Mammary epithelial cell (primary cell): Measurements from ENCODE around the gene KREMEN2.

Source experiments
- CTCF ChIP-seq, 2 donors: IDR thresholded peaks in 1 of 2; conservative IDR thresholded peaks in 1 of 2; 2 replicates each; pipeline ENCODE4 v1.5.1; 2011 to 2012; ENCODE audit warnings: inconsistent platforms in 2 of 2, low read length in 2 of 2, mild to moderate bottlenecking in 2 of 2, control low read depth in 1 of 2, low read depth in 1 of 2; ENCODE audit not compliant: insufficient read depth in 1 of 2; ENCODE audit errors: extremely low read depth in 1 of 2
- EZH2 ChIP-seq: IDR thresholded peaks from 2 replicates; pipeline ENCODE4 v1.6.1; 2012; ENCODE audit warnings: low read length, inconsistent platforms, borderline replicate concordance

- TF ChIP-seq CTCF (conservative IDR thresholded peaks at IDR 0.05 in 1 of 2, IDR thresholded peaks at IDR 0.05 in 1 of 2; ENCODE audit: extremely low read depth in 1 of 2, insufficient read depth in 1 of 2, low read depth in 1 of 2, low read length in 2 of 2): no peak
- TF ChIP-seq EZH2: no peak
These were observed 30.9 kb upstream of the KREMEN2 start for GRCh38 chr16:2933136-2933535.
